NCI-H146 treated with DMSO at 0.1 percent for 48 hours (cell line): ENCODE measurements around the gene NPTXR.

ENCODE experiments used
- DNase-seq: peaks from one replicate; lab custom pipeline; 2025; ENCODE audit not compliant: unreplicated experiment; lab: John Stamatoyannopoulos, UW

Gene NPTXR

GRCh38 chr22:38799265-38800002, 44.4 kb downstream of the NPTXR start:
- no peak for DNase-seq

- no peak for DNase-seq
These were observed 45.3 kb downstream of the NPTXR start for GRCh38 chr22:38798496-38798895.

GRCh38 chr22:38796262-38796957, 47.4 kb downstream of the NPTXR start:
- no peak for DNase-seq

- DNase-seq, result no peak
These were observed 48.3 kb downstream of the NPTXR start for GRCh38 chr22:38795569-38795968.

- peak; percentile 94 for DNase-seq
These were observed 49.9 kb downstream of the NPTXR start, which contains the start of gene DNAL4 for GRCh38 chr22:38793721-38794466. Gene DNAL4, minus strand, starts transcription at chr22:38794143. Its CDS starts 11,412 bp downstream, at chr22:38782731.

- no peak for DNase-seq
These were observed 50.5 kb downstream of the NPTXR start for GRCh38 chr22:38793317-38793716.

- no peak for DNase-seq
These were observed 51.0 kb downstream of the NPTXR start for GRCh38 chr22:38792833-38793232.

GRCh38 chr22:38789606-38790005, 54.2 kb downstream of the NPTXR start:
- DNase-seq, result no peak

- DNase-seq, result no peak
These were observed 55.0 kb downstream of the NPTXR start for GRCh38 chr22:38788846-38789245.

- DNase-seq, result no peak
These were observed 55.6 kb downstream of the NPTXR start for GRCh38 chr22:38788021-38788816.

- no peak for DNase-seq
These were observed 57.2 kb downstream of the NPTXR start for GRCh38 chr22:38786631-38787030.

- no peak for DNase-seq
These were observed 59.0 kb downstream of the NPTXR start for GRCh38 chr22:38784856-38785255.

GRCh38 chr22:38784035-38784434, 59.8 kb downstream of the NPTXR start:
- DNase-seq, result no peak

- DNase-seq, result no peak
These were observed 60.7 kb downstream of the NPTXR start for GRCh38 chr22:38783095-38783615.

- DNase-seq, result no peak
These were observed 61.3 kb downstream of the NPTXR start for GRCh38 chr22:38782402-38783094.

- DNase-seq, result no peak
These were observed 62.8 kb downstream of the NPTXR start for GRCh38 chr22:38781033-38781432.

- no peak for DNase-seq
These were observed 66.6 kb downstream of the NPTXR start for GRCh38 chr22:38777087-38777671.

- DNase-seq, result no peak
These were observed 67.7 kb downstream of the NPTXR start for GRCh38 chr22:38776086-38776485.

GRCh38 chr22:38775656-38776055, 68.2 kb downstream of the NPTXR start:
- DNase-seq, result no peak
